Stimulated activated effector memory CD8-positive, alpha-beta T cell treated with anti-CD3 and anti-CD28 coated beads, Interleukin-12 subunit alpha, Interleukin-12 subunit beta, amount 100 ng/mL, for 72 hours (primary cell): Measurements from ENCODE around the gene NFS1.

Experiments
- ATAC-seq: fragments of 150-1000 bp; cut with Tn5 transposase; 2 replicates; pipeline ENCODE4 v1.10.0; 2021
- DNase-seq, 2 donors: peaks; one replicate each; pipeline ENCODE4 v3.0.0; 2021 to 2022; ENCODE audit warnings: low spot score in 2 of 2
- H3K27ac Mint-ChIP-seq: one replicate; pipeline ENCODE4 v1.8.0; 2022; ENCODE audit warnings: mild to moderate bottlenecking, mixed read lengths
- H3K36me3 Mint-ChIP-seq: one replicate; pipeline ENCODE4 v1.8.0; 2022; ENCODE audit warnings: mild to moderate bottlenecking, mixed read lengths
- H3K4me1 Mint-ChIP-seq: one replicate; pipeline ENCODE4 v1.8.0; 2022; ENCODE audit warnings: mixed read lengths
- H3K4me3 Mint-ChIP-seq: one replicate; pipeline ENCODE4 v1.8.0; 2022; ENCODE audit warnings: mild to moderate bottlenecking, mixed read lengths
- H3K9me3 Mint-ChIP-seq: one replicate; pipeline ENCODE4 v1.8.0; 2022; ENCODE audit warnings: mixed read lengths

The NFS1 gene

GRCh38 chr20:35629427-35630145, 69.6 kb downstream of the NFS1 start:
- Mint-ChIP-seq H3K36me3 (peaks cover 80% of the 10 kb centered on the region), H3K4me1 (peaks cover 7% of the 10 kb centered on the region), H3K9me3 (no peaks in the 10 kb centered on the region), H3K4me3 (no peak overlapping the region), H3K27ac (peak overlapping the region; percentile 43)
- DNase-seq (no peak), ATAC-seq (no peak)

GRCh38 chr20:35627121-35627520, 72.0 kb downstream of the NFS1 start:
- H3K36me3 Mint-ChIP-seq: peaks cover 91% of the 10 kb centered on the region
- H3K9me3 Mint-ChIP-seq: no peaks in the 10 kb centered on the region
- DNase-seq (no peak), ATAC-seq (no peak)
- no peak overlapping the region for H3K4me3 Mint-ChIP-seq
- peak overlapping the region; percentile 79 for H3K27ac Mint-ChIP-seq
- no peaks in the 10 kb centered on the region for H3K4me1 Mint-ChIP-seq

- H3K36me3 Mint-ChIP-seq: peaks cover 91% of the 10 kb centered on the region
- H3K27ac Mint-ChIP-seq: peak overlapping the region; percentile 79
- no peak overlapping the region for H3K4me3 Mint-ChIP-seq
- no peaks in the 10 kb centered on the region for H3K9me3 Mint-ChIP-seq
- ATAC-seq (no peak), DNase-seq (no peak)
- no peaks in the 10 kb centered on the region for H3K4me1 Mint-ChIP-seq
These were observed 72.7 kb downstream of the NFS1 start for GRCh38 chr20:35626386-35627001.

GRCh38 chr20:35625584-35626385, 73.4 kb downstream of the NFS1 start:
- no peaks in the 10 kb centered on the region for H3K9me3 Mint-ChIP-seq
- H3K4me1 Mint-ChIP-seq: no peaks in the 10 kb centered on the region
- DNase-seq: no peak
- H3K4me3 Mint-ChIP-seq: no peak overlapping the region
- peaks cover 91% of the 10 kb centered on the region for H3K36me3 Mint-ChIP-seq
- no peak for ATAC-seq
- H3K27ac Mint-ChIP-seq: peak overlapping the region; percentile 79

- Mint-ChIP-seq H3K4me1 (peaks cover 37% of the 10 kb centered on the region), H3K27ac (peak overlapping the region; percentile 48), H3K4me3 (no peak overlapping the region), H3K36me3 (peaks cover 79% of the 10 kb centered on the region), H3K9me3 (no peaks in the 10 kb centered on the region)
- no peak for DNase-seq
- ATAC-seq: no peak
These were observed 77.6 kb downstream of the NFS1 start for GRCh38 chr20:35621560-35621946.

- Mint-ChIP-seq H3K27ac (peak overlapping the region; percentile 48), H3K9me3 (no peaks in the 10 kb centered on the region), H3K4me3 (peak overlapping the region; percentile 87), H3K36me3 (peaks cover 79% of the 10 kb centered on the region), H3K4me1 (peaks cover 41% of the 10 kb centered on the region)
- DNase-seq: no peak
- ATAC-seq: no peak
These were observed 78.2 kb downstream of the NFS1 start for GRCh38 chr20:35620818-35621559.

GRCh38 chr20:35619196-35620095, 79.7 kb downstream of the NFS1 start:
- Mint-ChIP-seq H3K4me3 (peak overlapping the region; percentile 87), H3K9me3 (no peaks in the 10 kb centered on the region), H3K4me1 (peaks cover 50% of the 10 kb centered on the region), H3K36me3 (peaks cover 78% of the 10 kb centered on the region), H3K27ac (peak overlapping the region; percentile 89)
- peak; percentile 72 to 94 for DNase-seq
- ATAC-seq: peak; percentile 73

- Mint-ChIP-seq H3K4me3 (peak overlapping the region; percentile 87), H3K36me3 (peaks cover 72% of the 10 kb centered on the region), H3K4me1 (peaks cover 53% of the 10 kb centered on the region), H3K9me3 (no peaks in the 10 kb centered on the region), H3K27ac (peak overlapping the region; percentile 94)
- DNase-seq (peak in 1 of 2 donors; percentile 59), ATAC-seq (no peak)
These were observed 80.7 kb downstream of the NFS1 start for GRCh38 chr20:35618263-35619131.
